Glutamatergic neuron (in vitro differentiated cells): Measurements from ENCODE around the gene GLI3. TPM values are rescaled to one million over a fixed set of nuclear protein-coding genes. Genes with fewer than 3 reads are reported as not detected.

Experiments
- DNase-seq: peaks from one replicate; pipeline ENCODE4 v3.0.0; 2022
- H3K27ac Mint-ChIP-seq: one replicate; pipeline ENCODE4 v1.8.0; 2020; ENCODE audit warnings: mild to moderate bottlenecking, mixed read lengths, inconsistent platforms; ENCODE audit not compliant: unreplicated experiment
- H3K27me3 Mint-ChIP-seq: one replicate; pipeline ENCODE4 v1.8.0; 2020; ENCODE audit warnings: mild to moderate bottlenecking, moderate library complexity, mixed read lengths, inconsistent platforms; ENCODE audit not compliant: unreplicated experiment
- H3K36me3 Mint-ChIP-seq: one replicate; pipeline ENCODE4 v1.8.0; 2020; ENCODE audit warnings: mild to moderate bottlenecking, mixed read lengths, inconsistent platforms; ENCODE audit not compliant: unreplicated experiment
- H3K4me1 Mint-ChIP-seq: one replicate; pipeline ENCODE4 v1.8.0; 2020; ENCODE audit warnings: mild to moderate bottlenecking, low read depth, mixed read lengths, inconsistent platforms; ENCODE audit not compliant: unreplicated experiment
- H3K4me3 Mint-ChIP-seq: one replicate; pipeline ENCODE4 v1.8.0; 2020; ENCODE audit warnings: mild to moderate bottlenecking, mixed read lengths, inconsistent platforms; ENCODE audit not compliant: unreplicated experiment
- H3K9me3 Mint-ChIP-seq: one replicate; pipeline ENCODE4 v1.8.0; 2020; ENCODE audit warnings: mild to moderate bottlenecking, moderate library complexity, mixed read lengths, inconsistent platforms; ENCODE audit not compliant: unreplicated experiment
- total RNA-seq: library from RNA; stranded (reverse); fragmentation: NEBNext Ultra II Directional; extraction: Animal tissue kit (Norgen Biotek cat#: 25700); gene quantifications from one replicate; pipeline ENCODE4 v1.2.1, GENCODE V29; 2021; ENCODE audit not compliant: unreplicated experiment
- TF ChIP-seq, protein P1 (sequence below): fragments of 200-600 bp; sonication (generic); IDR thresholded peaks from one replicate; pipeline ENCODE4 v1.5.0; 2021; ENCODE audit not compliant: partially characterized antibody, unreplicated experiment

Gene GLI3
- total RNA-seq, 1 donor from 2014 or later: 2.9 TPM

DNA sequence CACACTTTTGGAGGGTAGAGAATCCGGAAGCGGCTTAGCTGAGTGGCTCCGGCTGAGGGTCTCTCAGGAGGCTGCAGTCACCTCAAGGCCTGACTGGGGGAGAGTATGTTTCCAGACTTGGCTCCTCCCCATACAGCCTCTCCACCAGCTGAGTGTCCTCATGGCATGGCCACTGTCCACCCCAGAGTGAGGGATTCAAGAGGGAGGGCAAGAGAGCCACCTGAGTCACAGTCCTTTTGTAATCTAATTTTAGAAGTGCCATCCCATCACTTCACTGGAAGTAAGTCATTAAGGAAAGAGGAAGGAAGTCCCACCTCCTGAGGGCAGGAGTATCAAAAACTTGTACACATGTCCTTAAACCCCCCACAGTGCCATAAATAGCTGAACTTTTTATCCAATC is 134.0 kb downstream of the GLI3 start:
- peaks cover 25% of the 10 kb centered on the region for H3K4me1 Mint-ChIP-seq
- DNase-seq: no peak
- H3K9me3 Mint-ChIP-seq: no peaks in the 10 kb centered on the region
- no peak overlapping the region for H3K27ac Mint-ChIP-seq
- TF ChIP-seq, protein P1, sequence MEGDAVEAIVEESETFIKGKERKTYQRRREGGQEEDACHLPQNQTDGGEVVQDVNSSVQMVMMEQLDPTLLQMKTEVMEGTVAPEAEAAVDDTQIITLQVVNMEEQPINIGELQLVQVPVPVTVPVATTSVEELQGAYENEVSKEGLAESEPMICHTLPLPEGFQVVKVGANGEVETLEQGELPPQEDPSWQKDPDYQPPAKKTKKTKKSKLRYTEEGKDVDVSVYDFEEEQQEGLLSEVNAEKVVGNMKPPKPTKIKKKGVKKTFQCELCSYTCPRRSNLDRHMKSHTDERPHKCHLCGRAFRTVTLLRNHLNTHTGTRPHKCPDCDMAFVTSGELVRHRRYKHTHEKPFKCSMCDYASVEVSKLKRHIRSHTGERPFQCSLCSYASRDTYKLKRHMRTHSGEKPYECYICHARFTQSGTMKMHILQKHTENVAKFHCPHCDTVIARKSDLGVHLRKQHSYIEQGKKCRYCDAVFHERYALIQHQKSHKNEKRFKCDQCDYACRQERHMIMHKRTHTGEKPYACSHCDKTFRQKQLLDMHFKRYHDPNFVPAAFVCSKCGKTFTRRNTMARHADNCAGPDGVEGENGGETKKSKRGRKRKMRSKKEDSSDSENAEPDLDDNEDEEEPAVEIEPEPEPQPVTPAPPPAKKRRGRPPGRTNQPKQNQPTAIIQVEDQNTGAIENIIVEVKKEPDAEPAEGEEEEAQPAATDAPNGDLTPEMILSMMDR: no peak
- no peak overlapping the region for H3K4me3 Mint-ChIP-seq
- H3K36me3 Mint-ChIP-seq: no peaks in the 10 kb centered on the region
- no peaks in the 10 kb centered on the region for H3K27me3 Mint-ChIP-seq

DNA sequence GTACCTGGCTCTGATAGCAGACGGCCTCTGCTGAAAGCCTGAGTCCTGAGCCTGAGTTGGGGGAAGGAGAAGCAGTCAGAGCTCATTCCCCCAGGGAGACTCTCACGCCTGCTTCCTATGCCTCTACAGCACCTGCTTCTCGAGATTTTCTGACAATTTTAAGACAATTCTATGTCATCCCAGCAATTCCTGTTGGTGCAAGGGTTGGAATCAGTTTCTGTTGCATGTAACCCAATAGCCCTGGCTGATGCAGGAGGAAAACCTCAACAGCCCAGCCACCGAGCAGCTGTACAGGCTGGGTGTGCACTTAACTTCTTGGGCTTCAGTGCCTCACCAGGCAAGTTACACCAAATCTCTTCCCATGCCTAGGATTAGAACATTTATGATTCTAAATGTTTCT is 134.7 kb downstream of the GLI3 start:
- Mint-ChIP-seq H3K27me3 (no peaks in the 10 kb centered on the region), H3K4me3 (no peak overlapping the region), H3K36me3 (no peaks in the 10 kb centered on the region), H3K9me3 (no peaks in the 10 kb centered on the region), H3K4me1 (peaks cover 25% of the 10 kb centered on the region), H3K27ac (no peak overlapping the region)
- TF ChIP-seq, protein P1: no peak
- no peak for DNase-seq

DNA sequence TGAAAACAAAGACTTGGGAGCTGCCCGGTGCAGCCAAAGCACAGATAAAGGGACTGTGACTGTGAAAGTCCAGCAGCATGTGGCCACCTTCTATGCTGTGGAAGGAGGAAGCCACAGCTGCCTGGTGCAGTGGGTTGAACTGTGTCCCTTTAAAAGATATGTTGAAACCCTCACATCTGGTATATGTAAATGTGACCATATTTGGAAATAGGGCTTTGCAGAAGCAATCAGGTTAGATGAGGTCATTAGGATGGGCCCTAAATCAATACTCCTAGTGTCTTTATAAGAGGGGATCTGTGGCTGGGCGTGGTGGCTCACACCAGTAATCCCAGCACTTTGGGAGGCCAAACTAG is 136.9 kb downstream of the GLI3 start:
- Mint-ChIP-seq H3K36me3 (peaks cover 6% of the 10 kb centered on the region), H3K4me1 (peaks cover 28% of the 10 kb centered on the region)

DNA sequence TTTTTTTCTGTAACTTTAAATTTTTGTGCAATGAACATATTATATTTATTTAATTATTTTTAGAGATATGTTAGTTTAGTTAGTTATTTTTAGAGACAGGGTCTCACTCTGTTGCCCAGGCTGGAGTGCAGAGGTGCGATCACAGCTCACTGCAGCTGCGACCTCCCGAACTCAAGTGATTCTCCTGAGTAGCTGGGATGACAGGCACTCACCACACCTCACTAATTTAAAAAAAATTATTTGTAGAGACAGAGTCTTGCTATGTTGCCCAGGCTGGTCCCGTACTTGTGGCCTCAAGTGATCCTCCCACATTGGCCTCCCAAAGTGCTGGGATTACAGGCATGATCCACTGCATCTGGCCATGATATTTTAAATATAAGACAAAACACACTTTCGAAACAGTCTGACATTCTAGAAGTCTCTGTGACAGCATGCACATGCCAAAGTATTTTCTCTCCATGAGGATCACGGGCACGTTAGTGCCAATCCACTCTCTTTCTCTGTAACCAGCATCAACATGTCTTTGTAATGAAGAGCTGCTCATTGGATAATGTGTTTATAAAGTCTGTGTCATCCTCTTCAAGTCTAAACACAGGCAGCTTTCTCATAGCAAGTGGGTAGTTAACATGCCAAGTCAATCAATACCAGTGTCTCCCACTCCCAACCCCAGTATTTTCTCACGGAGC is 137.4 kb downstream of the GLI3 start:
- Mint-ChIP-seq H3K27ac (no peak overlapping the region), H3K4me3 (no peak overlapping the region), H3K27me3 (peaks cover 8% of the 10 kb centered on the region), H3K36me3 (peaks cover 7% of the 10 kb centered on the region), H3K9me3 (peaks cover 6% of the 10 kb centered on the region), H3K4me1 (peaks cover 28% of the 10 kb centered on the region)
- TF ChIP-seq, protein P1: no peak
- no peak for DNase-seq

More for the DNA sequence above, 136.9 kb downstream of the GLI3 start:
- Mint-ChIP-seq H3K27ac (no peak overlapping the region), H3K9me3 (peaks cover 6% of the 10 kb centered on the region), H3K27me3 (peaks cover 8% of the 10 kb centered on the region), H3K4me3 (no peak overlapping the region)
- TF ChIP-seq, protein P1: no peak
- DNase-seq: no peak

DNA sequence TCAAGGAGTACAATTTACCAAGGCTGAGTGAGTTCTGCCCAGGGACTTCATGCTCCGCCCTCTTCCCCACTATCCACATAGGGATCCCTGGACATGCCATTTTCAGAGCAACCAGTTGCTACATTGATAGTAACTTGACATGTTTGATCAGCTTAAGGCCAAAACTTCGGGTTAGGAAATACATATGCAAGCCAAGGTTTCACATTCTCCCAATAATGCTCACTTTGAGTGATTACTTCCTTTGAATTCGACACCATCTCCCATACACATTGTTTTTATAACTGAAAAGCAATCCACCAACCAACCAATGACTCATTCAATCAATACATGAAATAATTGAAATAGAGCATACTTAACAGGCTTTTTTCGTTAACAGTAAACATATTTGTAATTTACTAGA is 137.9 kb downstream of the GLI3 start:
- TF ChIP-seq, protein P1: no peak
- Mint-ChIP-seq H3K27me3 (peaks cover 8% of the 10 kb centered on the region), H3K9me3 (peaks cover 6% of the 10 kb centered on the region), H3K36me3 (peaks cover 7% of the 10 kb centered on the region), H3K27ac (no peak overlapping the region), H3K4me1 (peaks cover 28% of the 10 kb centered on the region), H3K4me3 (no peak overlapping the region)
- no peak for DNase-seq
